ENCODE data around the gene CD24.
"Not testable (repeated sequence)": the region's sequence is repeated elsewhere in the genome, so short reads cannot be mapped to it uniquely, and the experiment has no call there.

CD24 gene

DNA sequence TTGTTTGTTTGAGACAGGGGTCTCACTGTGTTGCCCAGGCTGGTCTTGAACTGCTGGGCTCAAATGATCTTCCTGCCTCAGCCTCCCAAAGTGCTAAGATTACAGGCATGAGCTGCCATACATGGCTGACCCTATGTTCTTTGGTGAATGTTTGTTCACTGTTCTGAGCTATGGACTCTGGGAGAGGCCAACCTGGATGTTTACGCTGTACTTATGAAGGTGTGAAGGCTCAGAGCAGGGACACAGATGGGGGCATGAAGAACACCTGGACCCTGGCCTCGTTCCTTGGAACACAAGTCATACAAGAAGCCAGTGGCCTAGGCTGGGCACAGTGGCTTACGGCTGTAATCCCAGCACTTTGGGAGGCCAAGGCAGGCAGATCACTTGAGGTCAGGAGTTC lies 21.1 kb upstream of the CD24 start:
- no peak for TF ChIP-seq CTCF (conservative IDR thresholded peaks at IDR 0.05)
- no peak overlapping the region for H3K27ac ChIP-seq

- H3K27ac ChIP-seq = not testable (repeated sequence)
Observed at GRCh38 chr6:106989737-106990136, 15.2 kb upstream of the CD24 start.

GRCh38 chr6:106988664-106989063 lies 14.1 kb upstream of the CD24 start:
- no peak overlapping the region for H3K27ac ChIP-seq
- no peak for TF ChIP-seq CTCF (conservative IDR thresholded peaks at IDR 0.05)

DNA sequence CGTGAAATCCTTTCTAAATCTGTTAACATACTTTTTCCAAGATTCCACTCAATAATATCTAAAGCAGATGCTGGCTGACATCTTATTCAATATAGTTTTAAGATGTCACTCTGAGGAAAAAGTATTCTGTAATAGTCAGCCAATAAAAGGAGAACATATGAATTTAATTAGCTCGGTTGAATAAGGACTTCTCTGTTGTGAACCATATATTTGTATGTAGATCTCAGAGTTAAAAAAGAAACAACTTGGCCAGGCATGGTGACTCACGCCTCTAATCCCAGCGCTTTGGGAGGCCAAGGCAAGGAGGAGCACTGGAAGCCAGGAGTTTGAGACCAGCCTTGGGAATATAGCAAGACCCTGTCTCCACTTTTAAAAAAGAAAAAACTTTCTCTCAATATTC lies 7.4 kb upstream of the CD24 start:
- no peak for TF ChIP-seq CTCF (conservative IDR thresholded peaks at IDR 0.05)

GRCh38 chr6:106980926-106981325 lies 6.4 kb upstream of the CD24 start:
- TF ChIP-seq CTCF (conservative IDR thresholded peaks at IDR 0.05) = no peak
- no peak overlapping the region for H3K27ac ChIP-seq

More for the DNA sequence above, 7.4 kb upstream of the CD24 start:
- no peak overlapping the region for H3K27ac ChIP-seq

GRCh38 chr6:106979435-106979884 lies 4.9 kb upstream of the CD24 start:
- no peak overlapping the region for H3K27ac ChIP-seq
- peak; percentile 95 for TF ChIP-seq CTCF (conservative IDR thresholded peaks at IDR 0.05)

DNA sequence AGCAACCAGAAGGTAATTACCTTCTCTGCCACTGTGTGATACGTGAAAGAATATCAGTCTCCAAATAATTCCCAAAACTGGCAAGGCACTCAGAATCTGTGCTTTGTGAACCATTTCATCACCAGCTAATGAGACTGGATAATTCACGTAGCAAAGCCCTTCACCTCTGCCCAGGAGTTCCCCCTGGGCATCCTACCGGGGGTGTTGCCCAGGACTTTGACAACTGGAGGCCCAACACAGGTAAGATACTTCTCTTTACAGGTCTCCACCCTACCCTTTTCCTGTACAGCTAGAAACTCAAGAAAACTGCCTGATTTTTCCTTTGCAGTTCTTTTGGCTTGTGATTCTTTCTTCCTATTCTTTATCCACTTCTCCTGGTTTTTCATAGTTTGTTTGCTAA lies 2.7 kb upstream of the CD24 start:
- TF ChIP-seq CTCF (conservative IDR thresholded peaks at IDR 0.05) = no peak
- no peak overlapping the region for H3K27ac ChIP-seq

DNA sequence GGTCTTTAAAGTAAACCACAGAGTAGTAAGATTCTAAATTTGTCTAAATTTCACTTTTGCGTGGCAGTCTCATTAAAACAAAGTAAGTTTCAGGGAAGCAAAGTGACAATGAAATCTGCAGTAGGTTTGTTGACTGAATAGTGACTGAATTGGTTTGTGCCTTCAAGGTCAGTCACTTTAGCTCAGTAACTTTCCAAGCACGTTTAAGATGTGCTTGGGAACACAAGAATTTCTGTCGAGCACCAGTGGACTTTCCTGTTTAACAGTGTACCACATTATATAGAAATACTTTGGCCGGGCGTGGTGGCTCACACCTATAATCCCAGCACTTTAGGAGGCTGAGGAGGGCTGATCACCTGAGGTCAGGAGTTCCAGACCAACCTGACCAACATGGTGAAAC lies 1.7 kb upstream of the CD24 start:
- no peak for TF ChIP-seq CTCF (conservative IDR thresholded peaks at IDR 0.05)
- H3K27ac ChIP-seq = peak overlapping the region; percentile 93
